Neutrophil (primary cell): ENCODE results near the gene ITIH2.
"Not testable (repeated sequence)": the region's sequence is repeated elsewhere in the genome, so short reads cannot be mapped to it uniquely, and the experiment has no call there.

ENCODE experiments used
- H3K27ac ChIP-seq: fragments of 200-600 bp; sonication (generic); 2 replicates; pipeline ENCODE4 v1.5.1; 2016; ENCODE audit warnings: mild to moderate bottlenecking, moderate library complexity
- H3K27me3 ChIP-seq: fragments of 200-600 bp; sonication (generic); 2 replicates; pipeline ENCODE4 v1.6.0; 2016; ENCODE audit warnings: mild to moderate bottlenecking
- H3K36me3 ChIP-seq: fragments of 200-600 bp; sonication (generic); 2 replicates; pipeline ENCODE4 v1.5.1; 2017
- H3K4me1 ChIP-seq, 2 experiments: fragments of 200-600 bp in 1 of 2; sonication (generic) in 1 of 2; 1 replicate in 1 of 2; 2 replicates in 1 of 2; pipeline versions ENCODE4 v1.5.1 to v1.6.1; 2013 to 2016; ENCODE audit warnings: low read depth in 1 of 2, low read length in 1 of 2, mild to moderate bottlenecking in 1 of 2, moderate library complexity in 1 of 2; ENCODE audit not compliant: control insufficient read depth in 1 of 2, insufficient read depth in 1 of 2
- H3K4me3 ChIP-seq, 2 experiments: fragments of 200-600 bp in 1 of 2; sonication (generic) in 1 of 2; 1 replicate in 1 of 2; 2 replicates in 1 of 2; pipeline ENCODE4 v1.5.1; 2013 to 2016; ENCODE audit warnings: low read depth in 1 of 2, low read length in 1 of 2, mild to moderate bottlenecking in 1 of 2, moderate library complexity in 1 of 2
- H3K9me3 ChIP-seq: fragments of 200-600 bp; sonication (generic); 2 replicates; pipeline ENCODE4 v1.5.1; 2016
- TF ChIP-seq, protein P1 (sequence below): fragments of 200-600 bp; sonication (generic); IDR thresholded peaks from 2 replicates; pipeline ENCODE4 v1.5.1; 2016; ENCODE audit warnings: antibody characterized with exemption

The ITIH2 gene

DNA sequence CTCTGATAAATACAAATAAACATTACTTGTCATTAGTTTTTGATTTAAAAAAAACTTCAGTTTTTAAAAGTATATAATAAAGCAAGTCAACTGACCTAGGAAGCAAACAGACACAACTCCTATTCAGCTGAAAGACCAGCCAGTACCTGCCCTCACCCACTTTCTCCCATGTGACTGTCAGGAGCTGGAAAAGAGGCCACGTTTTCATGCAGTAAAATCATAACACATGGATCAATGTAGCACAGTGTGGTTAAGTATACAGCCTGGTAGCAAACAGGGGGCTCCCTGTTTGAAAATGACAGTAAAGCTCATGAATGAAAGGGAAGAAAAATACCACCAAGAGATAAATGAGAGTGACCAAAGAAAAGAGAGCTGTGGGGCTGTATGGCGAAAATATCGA, 63.1 kb downstream of the ITIH2 start:
- H3K27me3 ChIP-seq, result no peaks in the 10 kb centered on the region
- peaks cover 93% of the 10 kb centered on the region for H3K36me3 ChIP-seq
- peaks cover 14 to 16% of the 10 kb centered on the region in 2 experiments for H3K4me1 ChIP-seq
- TF ChIP-seq, protein P1, sequence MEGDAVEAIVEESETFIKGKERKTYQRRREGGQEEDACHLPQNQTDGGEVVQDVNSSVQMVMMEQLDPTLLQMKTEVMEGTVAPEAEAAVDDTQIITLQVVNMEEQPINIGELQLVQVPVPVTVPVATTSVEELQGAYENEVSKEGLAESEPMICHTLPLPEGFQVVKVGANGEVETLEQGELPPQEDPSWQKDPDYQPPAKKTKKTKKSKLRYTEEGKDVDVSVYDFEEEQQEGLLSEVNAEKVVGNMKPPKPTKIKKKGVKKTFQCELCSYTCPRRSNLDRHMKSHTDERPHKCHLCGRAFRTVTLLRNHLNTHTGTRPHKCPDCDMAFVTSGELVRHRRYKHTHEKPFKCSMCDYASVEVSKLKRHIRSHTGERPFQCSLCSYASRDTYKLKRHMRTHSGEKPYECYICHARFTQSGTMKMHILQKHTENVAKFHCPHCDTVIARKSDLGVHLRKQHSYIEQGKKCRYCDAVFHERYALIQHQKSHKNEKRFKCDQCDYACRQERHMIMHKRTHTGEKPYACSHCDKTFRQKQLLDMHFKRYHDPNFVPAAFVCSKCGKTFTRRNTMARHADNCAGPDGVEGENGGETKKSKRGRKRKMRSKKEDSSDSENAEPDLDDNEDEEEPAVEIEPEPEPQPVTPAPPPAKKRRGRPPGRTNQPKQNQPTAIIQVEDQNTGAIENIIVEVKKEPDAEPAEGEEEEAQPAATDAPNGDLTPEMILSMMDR, result no peak
- no peak overlapping the region for H3K27ac ChIP-seq
- H3K9me3 ChIP-seq, result no peaks in the 10 kb centered on the region
- H3K4me3 ChIP-seq, result no peak overlapping the region

DNA sequence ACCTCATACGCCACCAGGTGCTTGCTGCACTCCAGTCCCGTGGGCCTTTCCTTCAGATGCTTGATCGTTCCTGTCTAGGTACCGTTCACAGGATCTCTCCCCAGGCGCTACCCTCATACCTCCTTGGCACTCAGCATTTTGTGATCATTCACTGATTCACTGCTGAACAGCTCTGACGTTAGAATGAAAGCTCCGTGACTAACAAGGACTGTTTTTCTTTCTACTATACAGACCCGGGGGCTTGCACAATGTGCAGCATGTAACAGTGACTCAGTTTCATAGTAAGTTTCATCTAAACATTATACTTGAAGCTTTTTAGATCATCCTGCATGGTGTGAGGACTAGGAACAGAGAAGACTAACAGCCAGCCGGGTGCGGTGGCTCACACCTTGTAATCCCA, 64.1 kb downstream of the ITIH2 start:
- Histone ChIP-seq H3K4me3 (no peak overlapping the region), H3K27ac (no peak overlapping the region), H3K4me1 (peaks cover 14 to 16% of the 10 kb centered on the region in 2 experiments), H3K27me3 (no peaks in the 10 kb centered on the region), H3K9me3 (no peaks in the 10 kb centered on the region), H3K36me3 (peaks cover 93% of the 10 kb centered on the region)
- TF ChIP-seq, protein P1, result no peak

DNA sequence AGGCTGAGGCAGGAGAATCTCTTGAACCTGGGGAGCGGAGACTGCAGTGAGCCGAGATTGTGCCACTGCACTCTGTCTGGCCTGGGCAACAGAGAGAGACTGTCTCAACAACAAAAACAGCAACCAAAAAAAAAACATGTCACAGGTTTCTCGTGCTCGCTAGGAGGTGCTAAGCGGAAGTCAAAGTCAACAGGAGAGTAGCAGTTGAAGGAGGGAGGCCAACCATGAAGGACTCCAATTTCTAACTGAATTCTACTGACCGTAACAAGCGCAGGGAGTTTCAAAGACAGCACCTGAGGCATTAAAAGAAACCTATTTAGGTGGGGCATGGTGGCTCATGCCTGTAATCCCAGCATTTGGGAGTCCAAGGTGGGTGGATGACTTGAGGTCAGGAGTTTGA, 65.3 kb downstream of the ITIH2 start:
- peaks cover 90% of the 10 kb centered on the region for H3K36me3 ChIP-seq
- TF ChIP-seq, protein P1, result no peak
- H3K4me3 ChIP-seq, result no peak overlapping the region
- no peaks in the 10 kb centered on the region for H3K27me3 ChIP-seq
- H3K4me1 ChIP-seq, result peaks cover 11 to 12% of the 10 kb centered on the region in 2 experiments
- H3K27ac ChIP-seq, result no peak overlapping the region
- no peaks in the 10 kb centered on the region for H3K9me3 ChIP-seq

DNA sequence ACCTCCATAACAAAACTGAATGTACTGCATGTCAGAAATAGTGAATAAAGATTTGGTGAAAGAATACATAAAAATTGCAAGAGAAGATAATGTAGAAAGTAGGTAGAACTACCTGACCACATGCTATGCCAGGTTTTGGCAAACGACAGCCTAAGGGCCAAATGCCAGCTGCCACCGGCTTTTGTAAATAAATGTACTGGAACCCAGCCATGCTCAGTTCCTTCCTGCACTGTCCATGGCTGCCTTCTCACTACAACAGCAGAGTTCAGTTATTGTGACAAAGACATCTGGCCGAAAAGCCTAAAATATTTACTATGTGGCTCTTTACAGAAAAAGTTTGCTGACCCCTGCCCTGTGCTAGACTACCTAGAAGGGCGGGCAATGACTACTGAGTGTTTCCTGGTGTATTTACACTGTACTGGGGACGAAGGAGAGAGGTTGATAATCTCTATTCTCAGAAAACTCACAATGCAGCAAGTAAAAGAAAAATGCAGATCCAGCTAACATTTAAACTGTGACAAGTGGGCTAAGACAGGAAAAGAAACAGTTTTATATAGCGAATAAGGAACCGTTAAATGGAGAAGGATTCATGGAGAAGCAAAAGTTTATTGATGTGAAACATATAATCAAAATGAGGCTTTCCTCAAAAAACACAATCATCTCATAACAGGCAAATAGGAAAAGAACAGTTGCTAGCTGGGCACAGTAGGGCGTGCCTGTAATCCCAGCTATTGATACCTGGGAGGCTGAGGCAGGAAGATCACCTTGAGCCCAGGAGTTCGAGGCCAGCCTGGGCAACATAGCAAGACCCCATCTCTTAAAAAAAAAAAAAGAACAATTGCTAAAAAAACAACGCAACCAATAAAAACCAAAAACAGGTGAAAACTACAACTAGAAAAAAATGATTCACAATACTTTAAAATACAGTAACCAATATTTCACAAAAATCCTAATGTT, 71.0 kb downstream of the ITIH2 start:
- Histone ChIP-seq H3K27me3 (no peaks in the 10 kb centered on the region), H3K27ac (no peak overlapping the region), H3K36me3 (peaks cover 89% of the 10 kb centered on the region), H3K4me3 (no peak overlapping the region), H3K9me3 (no peaks in the 10 kb centered on the region), H3K4me1 (no peaks in the 10 kb centered on the region)
- TF ChIP-seq, protein P1, result no peak

DNA sequence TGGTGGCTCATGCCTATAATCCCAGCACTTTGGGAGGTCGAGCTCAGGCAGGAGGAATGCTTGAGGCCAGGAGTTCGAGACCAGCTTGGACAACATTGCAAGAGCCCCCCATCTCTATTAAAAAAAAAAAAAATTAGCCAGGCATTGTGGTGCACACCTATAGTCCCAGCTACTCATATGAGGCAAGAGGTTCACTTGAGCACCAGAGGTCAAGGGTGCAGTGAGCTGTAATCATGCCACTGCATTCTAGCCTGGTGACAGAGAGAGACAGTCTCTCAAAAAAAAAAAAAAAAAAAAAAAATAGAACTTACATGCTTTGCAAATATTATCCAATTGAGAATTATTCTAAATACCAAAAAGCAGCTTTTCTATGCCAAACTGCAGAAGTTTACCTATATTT, 73.7 kb downstream of the ITIH2 start:
- Histone ChIP-seq H3K4me3 (no peak overlapping the region), H3K27ac (no peak overlapping the region), H3K36me3 (peaks cover 89% of the 10 kb centered on the region), H3K27me3 (no peaks in the 10 kb centered on the region), H3K9me3 (no peaks in the 10 kb centered on the region), H3K4me1 (no peaks in the 10 kb centered on the region)
- TF ChIP-seq, protein P1, result no peak

DNA sequence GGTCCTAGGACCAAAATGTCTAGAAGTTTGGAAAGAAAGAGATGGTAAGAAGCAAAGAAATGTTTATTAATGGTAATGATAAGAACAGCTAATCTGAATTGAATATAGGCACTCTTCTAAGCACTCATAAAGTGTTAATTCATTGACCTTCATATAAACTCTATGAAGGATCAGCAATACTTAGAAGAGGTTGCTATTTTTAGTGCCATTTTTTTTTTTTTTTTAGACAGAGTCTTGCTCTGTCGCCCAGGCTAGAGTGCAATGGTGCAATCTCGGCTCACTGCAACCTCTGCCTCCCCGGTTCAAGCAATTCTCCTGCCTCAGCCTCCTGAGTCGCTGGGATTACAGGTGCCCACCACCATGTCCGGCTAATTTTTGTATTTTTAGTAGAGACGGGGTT, 79.1 kb downstream of the ITIH2 start:
- H3K9me3 ChIP-seq, H3K4me3 ChIP-seq, H3K27me3 ChIP-seq, H3K27ac ChIP-seq: not testable (repeated sequence)
- Histone ChIP-seq H3K4me1 (peaks cover 8 to 11% of the 10 kb centered on the region in 2 experiments), H3K36me3 (peaks cover 54% of the 10 kb centered on the region)
